ENCODE measurements around the gene IFNGR1.

- TF ChIP-seq EZH2 (IDR thresholded peaks at IDR 0.05) = no peak
- no peak for TF ChIP-seq CTCF (IDR thresholded peaks at IDR 0.05)
- TF ChIP-seq EZH2phosphoT487 (IDR thresholded peaks at IDR 0.05) = no peak
Observed at GRCh38 chr6:137188855-137189254, 30.3 kb downstream of the IFNGR1 start.

Data from neural progenitor cell (in vitro differentiated cells).